ENCODE data around the gene PRAMEF2.
A peak's percentile ranks its signal among the peaks of the same experiment; 100 is the strongest.

Gene PRAMEF2

DNA sequence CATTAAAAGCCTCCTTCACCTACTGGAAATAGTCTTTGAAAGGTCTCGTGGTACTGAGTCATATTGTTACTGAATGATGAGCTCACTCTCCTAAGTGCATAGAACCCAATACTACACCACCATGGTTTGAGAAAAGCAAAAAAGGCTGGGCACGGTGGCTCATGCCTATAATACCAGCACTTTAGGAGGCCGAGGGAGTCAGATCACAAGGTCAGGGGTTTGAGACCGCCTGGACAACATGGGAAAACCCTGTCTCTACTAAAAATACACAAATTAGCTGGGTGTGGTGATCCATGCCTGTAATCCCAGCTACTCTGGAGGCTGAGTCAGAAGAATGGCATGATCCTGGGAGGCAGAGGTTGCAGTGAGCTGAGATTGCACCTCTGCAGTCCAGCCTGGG lies 5.1 kb upstream of the PRAMEF2 start:
- Histone ChIP-seq H3K27ac (ENCODE audit: extremely low read depth, low read depth, low read length) (no peak overlapping the region), H3K36me3 (ENCODE audit: control insufficient read depth in 2 of 2, insufficient read depth in 1 of 2, low read length in 2 of 2) (no peaks in the 10 kb centered on the region), H3K9me3 (ENCODE audit: control insufficient read depth, insufficient read depth, low read depth, low read length) (no peaks in the 10 kb centered on the region), H3K4me1 (ENCODE audit: control insufficient read depth, insufficient read depth, low read length) (no peaks in the 10 kb centered on the region), H3K4me3 (ENCODE audit: low read depth, low read length) (no peak overlapping the region)
- CTCF ChIA-PET = no interaction called here
- POLR2A ChIA-PET = no interaction called here
- no peak for TF ChIP-seq ZSCAN18 (tag by site-specific recombination; IDR thresholded peaks at IDR 0.05)
- TF ChIP-seq ZNF398 (tag by site-specific recombination; IDR thresholded peaks at IDR 0.05) = no peak
- 0 out of 2 replicates have a peak, but pooled peaks have one; percentile 10 for TF ChIP-seq PRDM10 (tag by site-specific recombination; IDR thresholded peaks at IDR 0.05)
- TF ChIP-seq ZNF639 (tag by site-specific recombination; IDR thresholded peaks at IDR 0.05) = no peak
- TF ChIP-seq, protein P1, sequence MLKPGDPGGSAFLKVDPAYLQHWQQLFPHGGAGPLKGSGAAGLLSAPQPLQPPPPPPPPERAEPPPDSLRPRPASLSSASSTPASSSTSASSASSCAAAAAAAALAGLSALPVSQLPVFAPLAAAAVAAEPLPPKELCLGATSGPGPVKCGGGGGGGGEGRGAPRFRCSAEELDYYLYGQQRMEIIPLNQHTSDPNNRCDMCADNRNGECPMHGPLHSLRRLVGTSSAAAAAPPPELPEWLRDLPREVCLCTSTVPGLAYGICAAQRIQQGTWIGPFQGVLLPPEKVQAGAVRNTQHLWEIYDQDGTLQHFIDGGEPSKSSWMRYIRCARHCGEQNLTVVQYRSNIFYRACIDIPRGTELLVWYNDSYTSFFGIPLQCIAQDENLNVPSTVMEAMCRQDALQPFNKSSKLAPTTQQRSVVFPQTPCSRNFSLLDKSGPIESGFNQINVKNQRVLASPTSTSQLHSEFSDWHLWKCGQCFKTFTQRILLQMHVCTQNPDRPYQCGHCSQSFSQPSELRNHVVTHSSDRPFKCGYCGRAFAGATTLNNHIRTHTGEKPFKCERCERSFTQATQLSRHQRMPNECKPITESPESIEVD (tag by site-specific recombination; IDR thresholded peaks at IDR 0.05) = no peak
- TF ChIP-seq ZNF561 (tag by site-specific recombination; IDR thresholded peaks at IDR 0.05; ENCODE audit: borderline replicate concordance) = no peak
- 0 out of 2 replicates have a peak, but pooled peaks have one; percentile 14 for TF ChIP-seq ZNF335 (tag by site-specific recombination; conservative IDR thresholded peaks at IDR 0.05)
- TF ChIP-seq TRIM28 (IDR thresholded peaks at IDR 0.05; ENCODE audit: borderline replicate concordance, low read length) = no peak
- TF ChIP-seq ZNF664 (tag by site-specific recombination; IDR thresholded peaks at IDR 0.05) = no peak
- no peak for TF ChIP-seq ZNF654 (tag by site-specific recombination; IDR thresholded peaks at IDR 0.05; ENCODE audit: low read depth)
- TF ChIP-seq SALL2 (tag by site-specific recombination; IDR thresholded peaks at IDR 0.05; ENCODE audit: borderline replicate concordance) = no peak
- no peak for TF ChIP-seq ZNF18 (tag by site-specific recombination; IDR thresholded peaks at IDR 0.05)
- TF ChIP-seq ZNF248 (tag by site-specific recombination; IDR thresholded peaks at IDR 0.05) = no peak
- 0 out of 2 replicates have a peak, but pooled peaks have one; percentile 23 for TF ChIP-seq HIC1 (tag by site-specific recombination; IDR thresholded peaks at IDR 0.05)
- TF ChIP-seq ZNF221 (tag by site-specific recombination; IDR thresholded peaks at IDR 0.05; ENCODE audit: borderline replicate concordance) = no peak
- no peak for TF ChIP-seq ZNF266 (tag by site-specific recombination; IDR thresholded peaks at IDR 0.05; ENCODE audit: low read depth)
- TF ChIP-seq ZNF791 (tag by site-specific recombination; IDR thresholded peaks at IDR 0.05) = no peak
- no peak for TF ChIP-seq ZNF302 (tag by site-specific recombination; IDR thresholded peaks at IDR 0.05; ENCODE audit: low read depth)
- no peak for TF ChIP-seq MYNN (tag by site-specific recombination; IDR thresholded peaks at IDR 0.05; ENCODE audit: borderline replicate concordance)
- TF ChIP-seq ZBTB1 (tag by site-specific recombination; IDR thresholded peaks at IDR 0.05) = no peak
- no peak for TF ChIP-seq ZNF747 (tag by site-specific recombination; IDR thresholded peaks at IDR 0.05)
- no peak for TF ChIP-seq ZNF202 (tag by site-specific recombination; IDR thresholded peaks at IDR 0.05; ENCODE audit: borderline replicate concordance)
- TF ChIP-seq ZNF768 (tag by site-specific recombination; IDR thresholded peaks at IDR 0.05) = no peak
- TF ChIP-seq ZXDB (tag by site-specific recombination; IDR thresholded peaks at IDR 0.05) = no peak
